Esophagus (tissue), 2 donors: ENCODE measurements around the gene KLF11. TPM values are rescaled to one million over a fixed set of nuclear protein-coding genes. Genes with fewer than 3 reads are reported as not detected.

Experiments
- H3K27ac ChIP-seq, 2 donors: one replicate each; pipeline ENCODE4 v1.5.1; 2013; ENCODE audit warnings: low read depth in 2 of 2, mild to moderate bottlenecking in 2 of 2, inconsistent platforms in 1 of 2, low read length in 1 of 2, moderate library complexity in 1 of 2
- H3K27me3 ChIP-seq, 2 donors: one replicate each; pipeline ENCODE4 v1.6.1; 2013; ENCODE audit warnings: low read length in 2 of 2, control low read depth in 1 of 2, mild to moderate bottlenecking in 1 of 2; ENCODE audit not compliant: insufficient read depth in 2 of 2, control insufficient read depth in 1 of 2
- H3K36me3 ChIP-seq, 2 donors: one replicate each; pipeline ENCODE4 v1.6.1; 2013; ENCODE audit warnings: low read length in 1 of 2; ENCODE audit not compliant: control insufficient read depth in 2 of 2, insufficient read depth in 2 of 2
- H3K4me1 ChIP-seq, 2 donors: one replicate each; pipeline ENCODE4 v1.6.1; 2013; ENCODE audit warnings: low read length in 1 of 2; ENCODE audit not compliant: control insufficient read depth in 2 of 2, insufficient read depth in 2 of 2
- H3K4me3 ChIP-seq, 2 donors: one replicate each; pipeline ENCODE4 v1.5.1; 2013; ENCODE audit warnings: low read length in 2 of 2, mild to moderate bottlenecking in 2 of 2, low read depth in 1 of 2, moderate library complexity in 1 of 2
- H3K9me3 ChIP-seq, 2 donors: one replicate each; pipeline ENCODE4 v1.6.1; 2013; ENCODE audit warnings: mild to moderate bottlenecking in 2 of 2, low read depth in 1 of 2, low read length in 1 of 2, moderate library complexity in 1 of 2; ENCODE audit not compliant: control insufficient read depth in 2 of 2, insufficient read depth in 1 of 2
- WGBS, 2 donors: extraction: QIAGEN DNeasy Blood & Tissue Kit; methylation state at CpG; one replicate each; pipeline ENCODE4 v1.1.7; 2013; 5-methylcytosine and 5-hydroxymethylcytosine counted together
- polyA plus RNA-seq, 2 donors: library from polyadenylated mRNA; stranded (reverse); fragments of 200-250 nt; gene quantifications; one replicate each; pipeline ENCODE4 v1.2.3, GENCODE V29; 2013
- donor health status: healthy with polysubstance abuse.
- donor health status: Bipolar disorder and iron deficiency.

KLF11 gene
- polyA plus RNA-seq, 2 donors: 1.7 to 4.3 TPM

DNA sequence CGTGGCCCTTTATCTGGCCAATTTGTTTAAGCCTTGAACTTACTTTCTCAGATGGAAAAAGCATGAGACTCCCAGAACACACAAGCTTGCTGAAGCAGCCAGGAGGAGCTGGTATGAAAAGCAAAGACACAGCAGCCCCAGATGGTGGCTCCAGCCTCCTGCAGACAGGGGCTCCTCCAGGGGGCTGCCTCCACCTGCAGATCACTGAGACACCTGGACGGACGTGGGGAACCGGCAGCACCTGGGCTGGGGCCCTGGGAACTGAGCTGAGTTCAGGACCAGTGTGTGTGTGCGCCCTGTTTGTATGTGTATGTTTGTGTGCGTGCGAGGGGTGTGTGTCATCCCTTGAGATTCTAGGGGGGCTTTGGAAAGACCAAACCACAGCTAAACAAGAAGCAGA is 28.2 kb downstream of the KLF11 start:
- Histone ChIP-seq H3K27me3 (no peaks in the 10 kb centered on the region), H3K36me3 (no peaks in the 10 kb centered on the region), H3K4me3 (no peak overlapping the region), H3K4me1 (no peaks in the 10 kb centered on the region), H3K27ac (no peak overlapping the region), H3K9me3 (no peaks in the 10 kb centered on the region)
- WGBS, 2 donors: 90 to 95% methylated on average over 7 of the region's 7 CpGs

GRCh38 chr2:10072656-10073480 is 29.5 kb downstream of the KLF11 start:
- 34 to 40% methylated on average over 19 to 20 of the region's 20 CpGs for WGBS, 2 donors
- Histone ChIP-seq H3K9me3 (no peaks in the 10 kb centered on the region), H3K36me3 (no peaks in the 10 kb centered on the region), H3K4me3 (no peak overlapping the region), H3K4me1 (no peaks in the 10 kb centered on the region), H3K27ac (no peak overlapping the region), H3K27me3 (no peaks in the 10 kb centered on the region)

- Histone ChIP-seq H3K4me3 (no peak overlapping the region), H3K27me3 (no peaks in the 10 kb centered on the region), H3K9me3 (no peaks in the 10 kb centered on the region), H3K4me1 (no peaks in the 10 kb centered on the region), H3K27ac (no peak overlapping the region), H3K36me3 (no peaks in the 10 kb centered on the region)
- WGBS, 2 donors: 70 to 71% methylated on average over 8 of the region's 8 CpGs
Measured at GRCh38 chr2:10073706-10074105, 30.4 kb downstream of the KLF11 start.

DNA sequence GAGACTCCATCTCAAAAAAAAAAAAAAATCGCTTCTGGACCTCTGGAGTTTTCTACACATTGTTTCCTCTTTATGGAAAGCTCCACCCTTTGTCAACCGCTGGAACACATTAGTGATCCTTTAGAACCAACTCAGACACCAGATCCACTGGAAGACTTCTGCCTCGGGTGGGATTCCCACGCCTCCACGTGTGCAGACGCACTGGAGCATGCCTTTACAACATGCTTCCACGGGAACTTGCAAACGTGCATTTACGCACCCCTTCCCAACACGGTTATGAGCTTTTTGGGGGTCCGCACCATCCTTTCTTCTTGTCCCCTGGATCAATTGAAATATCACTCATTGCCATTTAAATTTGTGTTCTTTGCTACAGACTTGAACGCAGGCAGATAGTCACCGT is 31.8 kb downstream of the KLF11 start:
- no peaks in the 10 kb centered on the region for H3K27me3 ChIP-seq
- no peaks in the 10 kb centered on the region for H3K36me3 ChIP-seq
- no peak overlapping the region for H3K27ac ChIP-seq
- no peaks in the 10 kb centered on the region for H3K4me1 ChIP-seq
- H3K4me3 ChIP-seq: no peak overlapping the region
- no peaks in the 10 kb centered on the region for H3K9me3 ChIP-seq
- 85% methylated on average over 13 of the region's 13 CpGs for WGBS, 2 donors

- no peak overlapping the region for H3K27ac ChIP-seq
- H3K4me3 ChIP-seq: no peak overlapping the region
- peaks cover 0 to 5% of the 10 kb centered on the region in 2 donors for H3K4me1 ChIP-seq
- H3K27me3 ChIP-seq: peaks cover 0 to 3% of the 10 kb centered on the region in 2 donors
- H3K36me3 ChIP-seq: no peaks in the 10 kb centered on the region
- H3K9me3 ChIP-seq: no peaks in the 10 kb centered on the region
- WGBS, 2 donors: 68 to 69% methylated on average over 9 of the region's 9 CpGs
Measured at GRCh38 chr2:10075571-10076209, 32.3 kb downstream of the KLF11 start.

DNA sequence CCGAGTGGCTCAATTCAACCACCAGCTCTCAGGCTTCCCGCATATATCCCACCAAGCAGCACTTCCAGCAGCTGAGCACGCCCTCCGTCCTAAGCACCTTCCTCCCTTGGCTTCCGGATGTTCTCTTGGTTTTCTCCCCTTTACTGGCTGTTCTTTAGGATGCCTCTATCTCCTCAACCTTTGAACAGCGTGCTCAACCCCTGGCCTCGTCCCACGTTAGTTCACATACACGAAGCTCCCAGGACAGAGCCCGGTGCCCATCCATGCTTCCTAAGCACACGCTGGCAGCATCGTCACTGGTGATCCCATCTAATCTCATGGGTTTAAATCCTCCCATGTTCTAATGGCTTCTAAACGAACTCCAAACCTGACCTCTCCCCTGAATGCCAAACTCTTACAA is 33.2 kb downstream of the KLF11 start:
- Histone ChIP-seq H3K27ac (no peak overlapping the region), H3K4me1 (peaks cover 0 to 5% of the 10 kb centered on the region in 2 donors), H3K27me3 (peaks cover 0 to 5% of the 10 kb centered on the region in 2 donors), H3K9me3 (no peaks in the 10 kb centered on the region), H3K36me3 (no peaks in the 10 kb centered on the region), H3K4me3 (no peak overlapping the region)
- 77 to 83% methylated on average over 13 of the region's 13 CpGs for WGBS, 2 donors

DNA sequence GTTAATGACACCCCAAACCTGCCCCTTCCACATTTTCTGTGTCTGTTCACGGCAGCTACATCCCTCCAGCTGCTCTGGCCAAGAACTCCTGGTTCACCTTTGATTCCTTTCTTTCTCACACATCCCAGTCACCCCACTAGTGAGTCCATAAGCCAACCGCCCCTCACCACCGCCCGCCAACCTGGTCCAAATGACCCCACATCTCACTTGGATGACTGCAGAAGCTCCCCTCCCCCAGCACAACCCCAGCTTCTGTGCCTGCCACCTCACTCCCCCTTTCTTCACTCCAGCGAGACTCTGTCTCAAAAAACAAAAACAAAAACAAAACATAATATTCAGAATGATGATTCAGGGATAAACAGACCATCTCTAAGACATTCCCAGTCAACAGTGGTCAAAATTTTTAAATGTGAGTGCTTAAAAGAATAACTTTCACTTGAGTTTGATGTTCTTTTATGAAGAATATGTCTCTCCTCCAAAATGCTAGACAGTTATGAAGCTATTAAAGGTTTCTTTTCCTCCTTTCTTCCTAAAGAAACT is 33.7 kb downstream of the KLF11 start:
- H3K9me3 ChIP-seq: no peaks in the 10 kb centered on the region
- peaks cover 0 to 5% of the 10 kb centered on the region in 2 donors for H3K27me3 ChIP-seq
- peaks cover 0 to 5% of the 10 kb centered on the region in 2 donors for H3K4me1 ChIP-seq
- no peaks in the 10 kb centered on the region for H3K36me3 ChIP-seq
- no peak overlapping the region for H3K4me3 ChIP-seq
- H3K27ac ChIP-seq: no peak overlapping the region
- 72 to 85% methylated on average over 5 of the region's 5 CpGs for WGBS, 2 donors

- H3K4me3 ChIP-seq: no peak overlapping the region
- H3K27ac ChIP-seq: no peak overlapping the region
- H3K9me3 ChIP-seq: no peaks in the 10 kb centered on the region
- no peaks in the 10 kb centered on the region for H3K36me3 ChIP-seq
- peaks cover 0 to 6% of the 10 kb centered on the region in 2 donors for H3K27me3 ChIP-seq
- peaks cover 0 to 5% of the 10 kb centered on the region in 2 donors for H3K4me1 ChIP-seq
- 78 to 86% methylated on average over 7 of the region's 7 CpGs for WGBS, 2 donors
Measured at GRCh38 chr2:10078001-10078400, 34.7 kb downstream of the KLF11 start.

DNA sequence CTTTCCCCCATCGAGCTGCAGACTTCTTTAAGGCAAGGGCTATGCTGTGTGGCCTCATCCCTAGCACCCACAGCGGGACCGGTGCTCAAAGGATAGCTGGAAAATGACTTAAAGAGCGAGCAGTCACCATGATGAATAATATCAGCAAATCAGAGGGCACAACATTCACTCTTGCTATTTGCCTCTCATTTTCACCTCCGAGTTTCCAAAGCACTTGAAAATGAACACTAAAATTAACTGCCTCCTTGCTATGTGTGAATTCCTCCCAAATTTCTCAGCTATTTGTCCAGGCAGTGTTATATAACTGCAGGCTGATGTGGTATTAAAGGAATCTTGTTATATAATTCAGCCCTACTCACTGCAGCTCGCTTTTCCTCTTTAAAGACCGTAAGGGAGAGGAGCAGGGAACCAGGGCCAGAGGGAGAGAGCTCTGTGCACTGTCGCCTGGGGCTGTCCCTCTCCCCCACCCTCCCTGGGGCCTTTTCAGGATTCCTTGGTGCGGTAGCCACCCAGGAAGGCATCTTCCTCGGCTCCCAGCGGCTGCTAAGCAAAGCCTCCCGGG is 35.4 kb downstream of the KLF11 start:
- H3K27me3 ChIP-seq: peaks cover 0 to 11% of the 10 kb centered on the region in 2 donors
- H3K9me3 ChIP-seq: no peaks in the 10 kb centered on the region
- H3K27ac ChIP-seq: peak overlapping the region; percentile 26 to 58
- peak overlapping the region in 1 of 2 donors; percentile 44 for H3K4me3 ChIP-seq
- WGBS, 2 donors: 30 to 34% methylated on average over 12 of the region's 12 CpGs
- H3K4me1 ChIP-seq: peaks cover 0 to 5% of the 10 kb centered on the region in 2 donors
- no peaks in the 10 kb centered on the region for H3K36me3 ChIP-seq
